Aorta (tissue), 5 donors: ENCODE measurements around the gene WSCD2. TPM values are rescaled to one million over a fixed set of nuclear protein-coding genes. Genes with fewer than 3 reads are reported as not detected.

Experiments
- ATAC-seq: fragments of 200-7000 bp; cut with Tn5 transposase; one replicate; pipeline ENCODE4 v1.9.1; 2022; ENCODE audit warnings: moderate library complexity; ENCODE audit not compliant: low FRiP score
- DNase-seq, 2 donors: peaks; one replicate each; pipeline ENCODE4 v3.0.0-alpha.2; 2020
- H3K27ac ChIP-seq, 2 donors: one replicate each; pipeline ENCODE4 v1.5.1; 2013; ENCODE audit warnings: low read length in 2 of 2, mild to moderate bottlenecking in 2 of 2, moderate library complexity in 2 of 2, control low read depth in 1 of 2, inconsistent platforms in 1 of 2, low read depth in 1 of 2
- H3K27me3 ChIP-seq, 2 donors: one replicate each; pipeline ENCODE4 v1.6.1; 2013; ENCODE audit warnings: control low read depth in 1 of 2, low read length in 1 of 2, mild to moderate bottlenecking in 1 of 2, moderate library complexity in 1 of 2; ENCODE audit not compliant: insufficient read depth in 2 of 2, control insufficient read depth in 1 of 2
- H3K36me3 ChIP-seq, 2 donors: one replicate each; pipeline ENCODE4 v1.6.1; 2013; ENCODE audit warnings: control low read depth in 1 of 2, low read length in 1 of 2, mild to moderate bottlenecking in 1 of 2; ENCODE audit not compliant: insufficient read depth in 2 of 2, control insufficient read depth in 1 of 2
- H3K4me1 ChIP-seq, 2 donors: one replicate each; pipeline ENCODE4 v1.6.1; 2013; ENCODE audit warnings: low read length in 2 of 2, control low read depth in 1 of 2, mild to moderate bottlenecking in 1 of 2, moderate library complexity in 1 of 2; ENCODE audit not compliant: insufficient read depth in 2 of 2, control insufficient read depth in 1 of 2
- H3K4me3 ChIP-seq, 2 donors: one replicate each; pipeline ENCODE4 v1.5.1; 2013; ENCODE audit warnings: low read length in 2 of 2, control low read depth in 1 of 2, mild to moderate bottlenecking in 1 of 2
- H3K9me3 ChIP-seq: one replicate; pipeline ENCODE4 v1.6.1; 2013; ENCODE audit warnings: mild to moderate bottlenecking, low read length; ENCODE audit not compliant: control insufficient read depth
- WGBS, 2 donors: extraction: QIAGEN DNeasy Blood & Tissue Kit; methylation state at CpG; one replicate each; pipeline ENCODE4 v1.1.7; 2013; 5-methylcytosine and 5-hydroxymethylcytosine counted together
- intact Hi-C, 2 donors: fragments of 100-400 bp; cut with DNase I; formaldehyde crosslinking; loops; one replicate each; pipeline versions ENCODE4 v1.14.2 to v1.15.0; 2022
- polyA plus RNA-seq, 2 donors: library from polyadenylated mRNA; stranded (reverse); fragments of 200-250 nt; gene quantifications; one replicate each; pipeline ENCODE4 v1.2.3, GENCODE V29; 2013
- total RNA-seq, 2 donors: library from RNA; stranded (reverse); fragmentation: NEBNext Ultra II Directional; extraction: Animal tissue kit (Norgen Biotek cat#: 25700); gene quantifications; one replicate each; pipeline ENCODE4 v1.2.1, GENCODE V29; 2021
- donor health status: healthy with polysubstance abuse.
- donor health status: Bipolar disorder and iron deficiency.
- donor health status: DM: no; HTN: no; CAD: no.
- donor health status: DM: no; HTN: no; CAD: no.
- donor health status: DM: yes; HTN: yes; CAD: no.

WSCD2 gene
- total and polyA plus RNA-seq, 4 donors = 0.75 to 9.7 (median 5.6) TPM; not detected in 1

GRCh38 chr12:108181095-108181454 lies 52.0 kb downstream of the WSCD2 start:
- Histone ChIP-seq H3K9me3 (no peaks in the 10 kb centered on the region), H3K27me3 (no peaks in the 10 kb centered on the region), H3K4me3 (no peak overlapping the region), H3K4me1 (no peaks in the 10 kb centered on the region), H3K27ac (no peak overlapping the region), H3K36me3 (no peaks in the 10 kb centered on the region)
- ATAC-seq = no peak
- no peak for DNase-seq
- 77 to 79% methylated on average over 8 of the region's 8 CpGs for WGBS, 2 donors
- intact Hi-C loops = no loop called here

- Histone ChIP-seq H3K27ac (no peak overlapping the region), H3K27me3 (no peaks in the 10 kb centered on the region), H3K4me3 (no peak overlapping the region), H3K36me3 (no peaks in the 10 kb centered on the region), H3K9me3 (no peaks in the 10 kb centered on the region), H3K4me1 (no peaks in the 10 kb centered on the region)
- intact Hi-C loops = no loop called here
- DNase-seq (no peak), ATAC-seq (no peak)
- WGBS, 2 donors = 54 to 72% methylated on average over 4 of the region's 4 CpGs
These were observed 53.0 kb downstream of the WSCD2 start for GRCh38 chr12:108182096-108182495.

- H3K4me3 ChIP-seq = no peak overlapping the region
- no peaks in the 10 kb centered on the region for H3K36me3 ChIP-seq
- WGBS, 2 donors = 94 to 96% methylated on average over 1 of the region's 1 CpG
- DNase-seq (no peak), ATAC-seq (no peak)
- intact Hi-C loops = no loop called here
- H3K27me3 ChIP-seq = no peaks in the 10 kb centered on the region
- H3K9me3 ChIP-seq = no peaks in the 10 kb centered on the region
- no peak overlapping the region for H3K27ac ChIP-seq
- H3K4me1 ChIP-seq = no peaks in the 10 kb centered on the region
These were observed 55.9 kb downstream of the WSCD2 start for GRCh38 chr12:108185002-108185401.

- H3K27me3 ChIP-seq = no peaks in the 10 kb centered on the region
- ATAC-seq (no peak), DNase-seq (no peak)
- H3K36me3 ChIP-seq = no peaks in the 10 kb centered on the region
- no peak overlapping the region for H3K27ac ChIP-seq
- intact Hi-C loops = no loop called here
- no peak overlapping the region for H3K4me3 ChIP-seq
- 76 to 77% methylated on average over 5 of the region's 5 CpGs for WGBS, 2 donors
- no peaks in the 10 kb centered on the region for H3K9me3 ChIP-seq
- no peaks in the 10 kb centered on the region for H3K4me1 ChIP-seq
These were observed 58.7 kb downstream of the WSCD2 start for GRCh38 chr12:108187831-108188230.

- DNase-seq (no peak), ATAC-seq (no peak)
- Histone ChIP-seq H3K9me3 (no peaks in the 10 kb centered on the region), H3K27me3 (no peaks in the 10 kb centered on the region), H3K27ac (no peak overlapping the region), H3K4me3 (no peak overlapping the region), H3K36me3 (no peaks in the 10 kb centered on the region), H3K4me1 (no peaks in the 10 kb centered on the region)
- intact Hi-C loops = no loop called here
- 48 to 56% methylated on average over 3 of the region's 3 CpGs for WGBS, 2 donors
These were observed 61.4 kb downstream of the WSCD2 start for GRCh38 chr12:108190529-108190928.

- Histone ChIP-seq H3K4me3 (no peak overlapping the region), H3K27me3 (no peaks in the 10 kb centered on the region), H3K27ac (no peak overlapping the region), H3K4me1 (no peaks in the 10 kb centered on the region), H3K9me3 (no peaks in the 10 kb centered on the region), H3K36me3 (no peaks in the 10 kb centered on the region)
- 65 to 77% methylated on average over 2 of the region's 2 CpGs for WGBS, 2 donors
- intact Hi-C loops = no loop called here
- no peak for ATAC-seq
- no peak for DNase-seq
These were observed 62.0 kb downstream of the WSCD2 start for GRCh38 chr12:108191086-108191485.

- intact Hi-C loops = loop anchor here in 1 of 2 donors (2.0 kb wide), 1 partner anchor 93 kb away; no protein-coding TSS in a partner anchor
- H3K4me3 ChIP-seq = no peak overlapping the region
- 57% methylated on average over 4 of the region's 4 CpGs for WGBS, 2 donors
- no peak for ATAC-seq
- no peaks in the 10 kb centered on the region for H3K4me1 ChIP-seq
- no peaks in the 10 kb centered on the region for H3K36me3 ChIP-seq
- H3K9me3 ChIP-seq = no peaks in the 10 kb centered on the region
- H3K27ac ChIP-seq = no peak overlapping the region
- no peak for DNase-seq
- no peaks in the 10 kb centered on the region for H3K27me3 ChIP-seq
These were observed 62.9 kb downstream of the WSCD2 start for GRCh38 chr12:108191938-108192337.

GRCh38 chr12:108193493-108193892 lies 64.4 kb downstream of the WSCD2 start:
- H3K27me3 ChIP-seq = no peaks in the 10 kb centered on the region
- no peaks in the 10 kb centered on the region for H3K36me3 ChIP-seq
- ATAC-seq = no peak
- no peaks in the 10 kb centered on the region for H3K4me1 ChIP-seq
- H3K9me3 ChIP-seq = no peaks in the 10 kb centered on the region
- WGBS, 2 donors = 75% methylated on average over 5 of the region's 5 CpGs
- DNase-seq = no peak
- H3K4me3 ChIP-seq = no peak overlapping the region
- intact Hi-C loops = loop anchor here (1.0 to 2.0 kb wide), 2 partner anchors 94 to 95 kb away; no protein-coding TSS in a partner anchor
- no peak overlapping the region for H3K27ac ChIP-seq

- DNase-seq (no peak), ATAC-seq (no peak)
- Histone ChIP-seq H3K36me3 (no peaks in the 10 kb centered on the region), H3K9me3 (no peaks in the 10 kb centered on the region), H3K27me3 (no peaks in the 10 kb centered on the region), H3K4me3 (no peak overlapping the region), H3K27ac (no peak overlapping the region), H3K4me1 (no peaks in the 10 kb centered on the region)
- intact Hi-C loops = loop anchor here (1.0 to 2.0 kb wide), 3 partner anchors 95 to 201 kb away; no protein-coding TSS in a partner anchor
- WGBS, 2 donors = 24 to 26% methylated on average over 2 of the region's 2 CpGs
These were observed 64.8 kb downstream of the WSCD2 start for GRCh38 chr12:108193917-108194316.
